ENCODE data around the gene SLC6A20.

DNA sequence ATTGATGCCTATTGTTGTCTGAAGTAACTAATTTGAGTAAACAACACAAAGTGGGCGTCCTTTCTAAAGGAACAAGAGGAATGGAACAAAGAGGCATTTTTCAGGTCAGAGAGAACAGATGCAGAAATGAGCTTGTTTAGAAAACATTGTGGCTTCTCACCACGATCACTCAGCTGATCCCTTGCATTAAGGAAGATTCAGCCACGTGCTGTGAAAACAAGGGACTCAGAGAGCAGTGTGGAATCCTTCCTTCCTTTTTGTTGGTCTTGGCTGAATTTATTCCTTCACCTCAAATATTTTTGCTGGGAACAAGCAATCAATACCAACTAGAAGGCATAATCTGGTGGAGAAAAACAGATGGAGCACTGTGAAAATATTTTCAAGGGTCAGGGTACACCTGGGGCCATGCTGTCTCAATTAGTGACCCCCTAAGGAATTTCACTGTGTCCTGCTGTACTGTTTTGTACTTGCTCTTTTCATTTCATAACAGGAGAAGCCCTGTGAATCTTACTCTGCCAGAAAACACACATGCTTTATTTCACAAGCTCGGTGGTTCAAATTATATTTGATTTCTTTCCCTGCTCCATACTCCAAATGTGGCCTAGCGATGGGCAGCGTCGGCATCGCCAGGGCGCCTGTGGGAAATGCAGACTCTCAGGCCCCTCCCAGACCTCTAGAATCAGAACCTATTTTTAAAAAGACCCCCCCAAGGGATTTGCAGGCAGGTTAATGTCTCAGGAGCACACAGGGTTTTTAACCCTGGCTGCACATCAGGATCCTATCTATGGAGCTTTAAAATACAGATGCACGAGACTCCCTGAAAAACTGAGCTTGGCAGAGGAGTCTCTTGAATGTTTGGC lies 11.6 kb upstream of the SLC6A20 start:
- TF ChIP-seq, protein P1, sequence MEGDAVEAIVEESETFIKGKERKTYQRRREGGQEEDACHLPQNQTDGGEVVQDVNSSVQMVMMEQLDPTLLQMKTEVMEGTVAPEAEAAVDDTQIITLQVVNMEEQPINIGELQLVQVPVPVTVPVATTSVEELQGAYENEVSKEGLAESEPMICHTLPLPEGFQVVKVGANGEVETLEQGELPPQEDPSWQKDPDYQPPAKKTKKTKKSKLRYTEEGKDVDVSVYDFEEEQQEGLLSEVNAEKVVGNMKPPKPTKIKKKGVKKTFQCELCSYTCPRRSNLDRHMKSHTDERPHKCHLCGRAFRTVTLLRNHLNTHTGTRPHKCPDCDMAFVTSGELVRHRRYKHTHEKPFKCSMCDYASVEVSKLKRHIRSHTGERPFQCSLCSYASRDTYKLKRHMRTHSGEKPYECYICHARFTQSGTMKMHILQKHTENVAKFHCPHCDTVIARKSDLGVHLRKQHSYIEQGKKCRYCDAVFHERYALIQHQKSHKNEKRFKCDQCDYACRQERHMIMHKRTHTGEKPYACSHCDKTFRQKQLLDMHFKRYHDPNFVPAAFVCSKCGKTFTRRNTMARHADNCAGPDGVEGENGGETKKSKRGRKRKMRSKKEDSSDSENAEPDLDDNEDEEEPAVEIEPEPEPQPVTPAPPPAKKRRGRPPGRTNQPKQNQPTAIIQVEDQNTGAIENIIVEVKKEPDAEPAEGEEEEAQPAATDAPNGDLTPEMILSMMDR (IDR thresholded peaks at IDR 0.05 in 2 of 3, conservative IDR thresholded peaks at IDR 0.05 in 1 of 3; ENCODE audit: borderline replicate concordance in 1 of 3, insufficient read depth in 1 of 3, low read depth in 2 of 3, low read length in 2 of 3), result no peak
- TF ChIP-seq JUND (IDR thresholded peaks at IDR 0.05), result no peak
- no peak for TF ChIP-seq POLR2AphosphoS5 (IDR thresholded peaks at IDR 0.05; ENCODE audit: low read depth, low read length)
- no peak for TF ChIP-seq CEBPB (IDR thresholded peaks at IDR 0.05; ENCODE audit: low read depth)
- no peak for TF ChIP-seq RAD21 (IDR thresholded peaks at IDR 0.05; ENCODE audit: low read depth)
- no peak for TF ChIP-seq YY1 (IDR thresholded peaks at IDR 0.05; ENCODE audit: extremely low read depth, insufficient replicate concordance, low read depth, low read length)
- TF ChIP-seq EZH2 (IDR thresholded peaks at IDR 0.05), result no peak
- no peak for TF ChIP-seq REST (IDR thresholded peaks at IDR 0.05; ENCODE audit: low read depth)
- TF ChIP-seq POLR2A (IDR thresholded peaks at IDR 0.05; ENCODE audit: borderline replicate concordance, extremely low read depth, insufficient read depth, insufficient read length), result no peak
- TF ChIP-seq ZBTB33 (IDR thresholded peaks at IDR 0.05; ENCODE audit: extremely low read depth, insufficient replicate concordance, low read length), result no peak
